Uterus (tissue), 2 donors: ENCODE results near the gene MAB21L4.

Source experiments
- CTCF ChIP-seq, 4 experiments: fragments of 200-600 bp in 2 of 4; fragments of 450-650 bp in 2 of 4; sonication (generic) in 2 of 4; IDR thresholded peaks; one replicate each; pipeline ENCODE4 v1.5.1; 2016 to 2019; ENCODE audit warnings: antibody characterized with exemption in 4 of 4, mild to moderate bottlenecking in 2 of 4, moderate library complexity in 1 of 4
- POLR2A ChIP-seq, 2 donors: fragments of 450-650 bp; IDR thresholded peaks; one replicate each; pipeline ENCODE4 v1.6.1; 2016; ENCODE audit warnings: antibody characterized with exemption in 2 of 2, mild to moderate bottlenecking in 1 of 2, moderate library complexity in 1 of 2

- no peak for TF ChIP-seq CTCF (IDR thresholded peaks at IDR 0.05)
- TF ChIP-seq POLR2A (IDR thresholded peaks at IDR 0.05) = no peak
Observed at GRCh38 chr2:240892925-240893324, 3.0 kb downstream of the MAB21L4 start.
